GM12878 (cell line): Measurements from ENCODE around the gene ZSCAN18. TPM values are rescaled to one million over a fixed set of nuclear protein-coding genes. Genes with fewer than 3 reads are reported as not detected.

Source experiments
- ATAC-seq: fragments of 200-7000 bp; cut with Tn5 transposase; 3 replicates; pipeline ENCODE4 v1.9.1; 2020; ENCODE audit warnings: mild to moderate bottlenecking, moderate library complexity
- BruUV-seq: library from RNA; stranded (reverse); fragments of 400-500 nt; replicated peaks from 2 replicates; lab custom pipeline; 2021; lab: Mats Ljungman, UMichigan
- CTCF ChIA-PET: fragments of 300-600 bp; sonication (Branson Sonifier 250); formaldehyde crosslinking; extraction: SDS; loops from one replicate; lab custom pipeline; 2021; ENCODE audit warnings: inconsistent platforms; lab: Yijun Ruan, JAX
- POLR2A ChIA-PET: fragments of 350-600 bp; formaldehyde crosslinking; extraction: SDS; loops from one replicate; lab custom pipeline; 2021; ENCODE audit warnings: inconsistent platforms; lab: Charles Lee
- RAD21 ChIA-PET: fragments of 300-600 bp; sonication (Branson Sonifier 250); formaldehyde crosslinking; loops from one replicate; lab custom pipeline; 2023; ENCODE audit warnings: antibody characterized with exemption; ENCODE audit not compliant: unreplicated experiment; lab: Charles Lee
- SMC1A ChIA-PET: fragments of 300-600 bp; sonication (Branson Sonifier 250); formaldehyde crosslinking; loops from one replicate; lab custom pipeline; 2023; ENCODE audit not compliant: unreplicated experiment, uncharacterized antibody; lab: Charles Lee
- DNase-seq: peaks from one replicate; pipeline ENCODE4 v3.0.0-alpha.2; 2011; ENCODE audit warnings: low read depth, low spot score
- FAIRE-seq: peaks from 3 replicates; lab custom pipeline; 2011; peaks lifted over from hg19 to GRCh38; lab: Jason Lieb, UNC
- H2AFZ ChIP-seq: 2 replicates; pipeline ENCODE4 v1.6.0; 2011; ENCODE audit warnings: low read depth, low read length, control low read depth; ENCODE audit not compliant: control insufficient read depth
- H3K27ac ChIP-seq: 2 replicates; pipeline ENCODE4 v1.5.1; 2011; ENCODE audit warnings: control low read depth; ENCODE audit not compliant: control insufficient read depth, insufficient read depth
- H3K27me3 ChIP-seq, 2 experiments: replicated peaks in 1 of 2; 2 replicates each; pipeline versions ENCODE4 v1.6.0 to v1.6.1; 2011; ENCODE audit warnings: low read length in 1 of 2; ENCODE audit not compliant: control insufficient read depth in 2 of 2, insufficient read depth in 2 of 2
- H3K36me3 ChIP-seq, 2 experiments: 2 replicates each; pipeline ENCODE4 v1.5.1; 2011; ENCODE audit warnings: low read length in 1 of 2; ENCODE audit not compliant: control insufficient read depth in 2 of 2, insufficient read depth in 2 of 2
- H3K4me1 ChIP-seq: 2 replicates; pipeline ENCODE4 v1.6.1; 2011; ENCODE audit warnings: mild to moderate bottlenecking, low read length, moderate library complexity, mixed read lengths; ENCODE audit not compliant: control insufficient read depth, insufficient read depth
- H3K4me2 ChIP-seq: 2 replicates; pipeline ENCODE4 v1.6.0; 2011; ENCODE audit warnings: control low read depth; ENCODE audit not compliant: control insufficient read depth, insufficient read depth
- H3K4me3 ChIP-seq: fragments of 200-600 bp; sonication (generic); 2 replicates; pipeline ENCODE4 v1.5.1; 2016
- H3K79me2 ChIP-seq: 2 replicates; pipeline ENCODE4 v1.6.0; 2011; ENCODE audit warnings: low read length; ENCODE audit not compliant: control insufficient read depth, insufficient read depth
- H3K9ac ChIP-seq: 2 replicates; pipeline ENCODE4 v1.8.0; 2011; ENCODE audit warnings: low read length, control low read depth, mixed read lengths; ENCODE audit not compliant: control insufficient read depth, insufficient read depth
- H3K9me3 ChIP-seq: replicated peaks from 3 replicates; pipeline ENCODE4 v1.5.1; 2011; ENCODE audit warnings: mild to moderate bottlenecking, low read length; ENCODE audit not compliant: control insufficient read depth, insufficient read depth
- H4K20me1 ChIP-seq: 2 replicates; pipeline ENCODE4 v1.6.0; 2011; ENCODE audit not compliant: control insufficient read depth, insufficient read depth
- CBFB ChIP-seq: IDR thresholded peaks from 2 replicates; pipeline ENCODE4 v1.6.1; 2016; ENCODE audit warnings: antibody characterized with exemption, low read depth
- CEBPB ChIP-seq, 2 experiments: fragments of 150-350 bp in 1 of 2; IDR thresholded peaks; 2 replicates each; pipeline ENCODE4 v1.6.1; 2012 to 2014; ENCODE audit warnings: low read depth in 2 of 2, low read length in 2 of 2, borderline replicate concordance in 1 of 2, inconsistent platforms in 1 of 2
- CHD1 ChIP-seq: IDR thresholded peaks from 2 replicates; pipeline ENCODE4 v1.6.1; 2012; ENCODE audit warnings: low read depth, low read length, improper control_type of control experiment
- ESRRA ChIP-seq: IDR thresholded peaks from 2 replicates; pipeline ENCODE4 v1.6.1; 2012; ENCODE audit warnings: mild to moderate bottlenecking, low read length, improper control_type of control experiment
- GATAD2B ChIP-seq: fragments of 450-650 bp; conservative IDR thresholded peaks from 2 replicates; pipeline ENCODE4 v1.6.1; 2017; ENCODE audit warnings: low read depth, mild to moderate bottlenecking, moderate library complexity
- HCFC1 ChIP-seq: fragments of 150-350 bp; IDR thresholded peaks from 2 replicates; pipeline ENCODE4 v1.6.1; 2014; ENCODE audit warnings: low read length
- JUNB ChIP-seq: IDR thresholded peaks from 2 replicates; pipeline ENCODE4 v1.6.1; 2016; ENCODE audit warnings: antibody characterized with exemption, mild to moderate bottlenecking
- MTA3 ChIP-seq: IDR thresholded peaks from 2 replicates; pipeline ENCODE4 v1.6.1; 2012; ENCODE audit warnings: low read length, inconsistent platforms, borderline replicate concordance
- NFYA ChIP-seq: IDR thresholded peaks from 2 replicates; pipeline ENCODE4 v1.6.1; 2011; ENCODE audit warnings: low read depth, mild to moderate bottlenecking, low read length, improper control_type of control experiment, borderline replicate concordance
- PAX5 ChIP-seq: IDR thresholded peaks from 2 replicates; pipeline ENCODE4 v1.6.1; 2011; ENCODE audit warnings: low read depth, low read length, borderline replicate concordance
- SMAD1 ChIP-seq: fragments of 450-650 bp; IDR thresholded peaks from 2 replicates; pipeline ENCODE4 v1.6.1; 2018; ENCODE audit warnings: mild to moderate bottlenecking, low read depth; ENCODE audit not compliant: partially characterized antibody
- SUPT20H ChIP-seq: IDR thresholded peaks from 2 replicates; pipeline ENCODE4 v1.6.1; 2011; ENCODE audit warnings: low read depth, mild to moderate bottlenecking, low read length, moderate library complexity, borderline replicate concordance; ENCODE audit not compliant: control insufficient read depth
- WGBS: methylation state at CpG from one replicate; pipeline ENCODE4 v1.1.6; 2016; ENCODE audit warnings: low lambda C conversion rate; ENCODE audit not compliant: insufficient replicate concordance, insufficient coverage; ENCODE audit errors: missing lambda C conversion rate; 5-methylcytosine and 5-hydroxymethylcytosine counted together
- in situ Hi-C: fragments of 300-500 bp; cut with MboI; formaldehyde crosslinking; loops from 9 replicates; pipeline ENCODE4 v1.14.3; 2018; ENCODE audit warnings: mixed read lengths
- intact Hi-C: fragments of 100-400 bp; cut with micrococcal nuclease; formaldehyde crosslinking; loops from one replicate; pipeline ENCODE4 v1.14.2; 2022; ENCODE audit not compliant: unreplicated experiment
- polyA plus RNA-seq, 11 experiments: library from polyadenylated mRNA; depleted of rRNA in 4 of 11; unstranded in 6 of 11; stranded (reverse) in 5 of 11; fragments of >200 nt; fragmentation: Nextera tagmentation in 4 of 11; fragmentation: Illumina TruSeq in 1 of 11; extraction: Ambion mirVana in 4 of 11; extraction: Trizol in 1 of 11; gene quantifications; 1 replicate in 1 of 11; 2 replicates in 10 of 11; pipeline versions ENCODE4 v1.2.1 to v1.2.3, GENCODE V29; 2011 to 2016; ENCODE audit warnings: inconsistent platforms in 2 of 11, missing spikeins in 2 of 11, low read depth in 1 of 11
- total RNA-seq, 4 experiments: library from RNA; depleted of rRNA in 3 of 4; stranded (reverse); fragments of >200 nt in 3 of 4; fragmentation: Illumina TruSeq in 1 of 4; extraction: Trizol in 1 of 4; gene quantifications; 2 replicates each; pipeline versions ENCODE4 v1.2.1 to v1.2.3, GENCODE V29; 2013 to 2021
- TF ChIP-seq, protein P1 (sequence below): fragments of 150-350 bp; IDR thresholded peaks from 2 replicates; pipeline ENCODE4 v1.6.1; 2014; ENCODE audit warnings: mild to moderate bottlenecking, low read depth, low read length
- TF ChIP-seq, protein P2 (sequence below): fragments of 450-650 bp; IDR thresholded peaks from 2 replicates; pipeline ENCODE4 v1.6.1; 2016; ENCODE audit warnings: mild to moderate bottlenecking
- TF ChIP-seq, protein P3 (sequence below): fragments of 450-650 bp; IDR thresholded peaks from 2 replicates; pipeline ENCODE4 v1.6.1; 2017; ENCODE audit warnings: mild to moderate bottlenecking, moderate library complexity

ZSCAN18 gene
- total and polyA plus RNA-seq, 10 of the 15 experiments (the other 5 are each of a cell fraction or from before 2014, with no cell fraction given), result 0.64 TPM; not detected in 8

DNA sequence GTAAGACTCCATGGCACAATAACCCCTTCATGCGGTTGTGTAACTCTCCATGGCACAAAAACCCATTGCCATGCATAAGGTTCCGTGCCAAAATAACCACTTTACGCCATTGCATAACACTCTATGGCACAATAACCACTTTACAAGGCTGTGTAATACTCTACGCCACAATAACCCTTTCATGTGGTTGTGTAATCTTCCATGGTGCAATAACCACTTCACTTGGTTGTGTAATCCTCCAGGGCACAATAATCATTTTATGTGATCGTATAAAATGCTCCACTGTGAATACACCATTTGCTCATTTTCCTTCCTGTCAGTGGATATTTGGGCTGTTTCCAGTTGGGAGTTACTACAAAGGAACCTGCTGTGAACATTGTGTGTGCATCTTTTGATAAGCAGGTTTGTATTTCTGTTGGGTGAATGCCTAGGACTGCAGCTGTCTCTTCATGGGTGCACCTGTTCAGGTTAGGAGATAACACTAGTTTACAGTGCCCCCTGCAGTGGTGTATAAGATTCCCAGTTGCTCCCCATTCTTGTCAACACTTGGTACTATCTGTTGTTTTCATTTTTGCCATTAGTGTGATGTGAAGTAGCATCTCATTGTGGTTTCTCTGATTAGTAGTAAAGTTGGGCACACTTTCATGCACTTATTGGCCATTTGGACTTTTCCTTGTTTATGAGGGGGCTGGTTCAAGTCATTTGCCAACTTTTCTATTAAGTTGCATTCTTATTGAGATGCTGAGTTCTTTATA lies 21.1 kb upstream of the ZSCAN18 start:
- ChIA-PET CTCF (no interaction called here), POLR2A (no interaction called here)
- Histone ChIP-seq H3K4me3 (no peak overlapping the region), H3K79me2 (no peaks in the 10 kb centered on the region), H3K4me2 (no peak overlapping the region), H2AFZ (no peak overlapping the region)
- no peak for DNase-seq
- WGBS, result 41% methylated on average over 5 of the region's 5 CpGs
- TF ChIP-seq SMAD1 (no peak), PAX5 (no peak), MTA3 (no peak), CEBPB (IDR thresholded peaks at IDR 0.05; ENCODE audit: borderline replicate concordance in 1 of 2, low read depth in 2 of 2, low read length in 2 of 2) (no peak), SUPT20H (no peak), HCFC1 (no peak), NFYA (no peak), CHD1 (no peak), ESRRA (no peak), CBFB (no peak), JUNB (no peak), GATAD2B (no peak)
- TF ChIP-seq, protein P1, sequence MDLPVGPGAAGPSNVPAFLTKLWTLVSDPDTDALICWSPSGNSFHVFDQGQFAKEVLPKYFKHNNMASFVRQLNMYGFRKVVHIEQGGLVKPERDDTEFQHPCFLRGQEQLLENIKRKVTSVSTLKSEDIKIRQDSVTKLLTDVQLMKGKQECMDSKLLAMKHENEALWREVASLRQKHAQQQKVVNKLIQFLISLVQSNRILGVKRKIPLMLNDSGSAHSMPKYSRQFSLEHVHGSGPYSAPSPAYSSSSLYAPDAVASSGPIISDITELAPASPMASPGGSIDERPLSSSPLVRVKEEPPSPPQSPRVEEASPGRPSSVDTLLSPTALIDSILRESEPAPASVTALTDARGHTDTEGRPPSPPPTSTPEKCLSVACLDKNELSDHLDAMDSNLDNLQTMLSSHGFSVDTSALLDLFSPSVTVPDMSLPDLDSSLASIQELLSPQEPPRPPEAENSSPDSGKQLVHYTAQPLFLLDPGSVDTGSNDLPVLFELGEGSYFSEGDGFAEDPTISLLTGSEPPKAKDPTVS, result no peak
- TF ChIP-seq, protein P2, sequence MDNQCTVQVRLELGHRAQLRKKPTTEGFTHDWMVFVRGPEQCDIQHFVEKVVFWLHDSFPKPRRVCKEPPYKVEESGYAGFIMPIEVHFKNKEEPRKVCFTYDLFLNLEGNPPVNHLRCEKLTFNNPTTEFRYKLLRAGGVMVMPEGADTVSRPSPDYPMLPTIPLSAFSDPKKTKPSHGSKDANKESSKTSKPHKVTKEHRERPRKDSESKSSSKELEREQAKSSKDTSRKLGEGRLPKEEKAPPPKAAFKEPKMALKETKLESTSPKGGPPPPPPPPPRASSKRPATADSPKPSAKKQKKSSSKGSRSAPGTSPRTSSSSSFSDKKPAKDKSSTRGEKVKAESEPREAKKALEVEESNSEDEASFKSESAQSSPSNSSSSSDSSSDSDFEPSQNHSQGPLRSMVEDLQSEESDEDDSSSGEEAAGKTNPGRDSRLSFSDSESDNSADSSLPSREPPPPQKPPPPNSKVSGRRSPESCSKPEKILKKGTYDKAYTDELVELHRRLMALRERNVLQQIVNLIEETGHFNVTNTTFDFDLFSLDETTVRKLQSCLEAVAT, result no peak
- TF ChIP-seq, protein P3, sequence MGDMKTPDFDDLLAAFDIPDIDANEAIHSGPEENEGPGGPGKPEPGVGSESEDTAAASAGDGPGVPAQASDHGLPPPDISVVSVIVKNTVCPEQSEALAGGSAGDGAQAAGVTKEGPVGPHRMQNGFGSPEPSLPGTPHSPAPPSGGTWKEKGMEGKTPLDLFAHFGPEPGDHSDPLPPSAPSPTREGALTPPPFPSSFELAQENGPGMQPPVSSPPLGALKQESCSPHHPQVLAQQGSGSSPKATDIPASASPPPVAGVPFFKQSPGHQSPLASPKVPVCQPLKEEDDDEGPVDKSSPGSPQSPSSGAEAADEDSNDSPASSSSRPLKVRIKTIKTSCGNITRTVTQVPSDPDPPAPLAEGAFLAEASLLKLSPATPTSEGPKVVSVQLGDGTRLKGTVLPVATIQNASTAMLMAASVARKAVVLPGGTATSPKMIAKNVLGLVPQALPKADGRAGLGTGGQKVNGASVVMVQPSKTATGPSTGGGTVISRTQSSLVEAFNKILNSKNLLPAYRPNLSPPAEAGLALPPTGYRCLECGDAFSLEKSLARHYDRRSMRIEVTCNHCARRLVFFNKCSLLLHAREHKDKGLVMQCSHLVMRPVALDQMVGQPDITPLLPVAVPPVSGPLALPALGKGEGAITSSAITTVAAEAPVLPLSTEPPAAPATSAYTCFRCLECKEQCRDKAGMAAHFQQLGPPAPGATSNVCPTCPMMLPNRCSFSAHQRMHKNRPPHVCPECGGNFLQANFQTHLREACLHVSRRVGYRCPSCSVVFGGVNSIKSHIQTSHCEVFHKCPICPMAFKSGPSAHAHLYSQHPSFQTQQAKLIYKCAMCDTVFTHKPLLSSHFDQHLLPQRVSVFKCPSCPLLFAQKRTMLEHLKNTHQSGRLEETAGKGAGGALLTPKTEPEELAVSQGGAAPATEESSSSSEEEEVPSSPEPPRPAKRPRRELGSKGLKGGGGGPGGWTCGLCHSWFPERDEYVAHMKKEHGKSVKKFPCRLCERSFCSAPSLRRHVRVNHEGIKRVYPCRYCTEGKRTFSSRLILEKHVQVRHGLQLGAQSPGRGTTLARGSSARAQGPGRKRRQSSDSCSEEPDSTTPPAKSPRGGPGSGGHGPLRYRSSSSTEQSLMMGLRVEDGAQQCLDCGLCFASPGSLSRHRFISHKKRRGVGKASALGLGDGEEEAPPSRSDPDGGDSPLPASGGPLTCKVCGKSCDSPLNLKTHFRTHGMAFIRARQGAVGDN, result no peak
- TF ChIP-seq, all 136 proteins: peak for 0
- Histone ChIP-seq H3K27me3 (no peaks in the 10 kb centered on the region), H3K4me1 (no peaks in the 10 kb centered on the region), H3K27ac (no peak overlapping the region), H3K9me3 (peaks cover 12% of the 10 kb centered on the region; the same call in 1 of the 3 replicates), H4K20me1 (no peaks in the 10 kb centered on the region), H3K36me3 (no peaks in the 10 kb centered on the region), H3K9ac (no peak overlapping the region)
- no TSS peak for BruUV-seq
- ChIA-PET SMC1A (no interaction called here), RAD21 (no interaction called here)
- FAIRE-seq (no peak), ATAC-seq (no peak)
- in situ Hi-C loops, result no loop called here
- intact Hi-C loops, result no loop called here
